MM.1S (cell line): ENCODE measurements around the gene HOXB3.

ENCODE experiments used
- EZH2 ChIP-seq: fragments of 300-600 bp; sonication (generic); optimal IDR thresholded peaks from 2 replicates; pipeline ENCODE3; 2017; ENCODE audit warnings: low read depth, mild to moderate bottlenecking, antibody characterized with exemption, low read length, mixed read lengths
- EZH2phosphoT487 ChIP-seq: fragments of 300-600 bp; sonication (generic); IDR thresholded peaks from 2 replicates; pipeline ENCODE4 v1.6.1; 2018; ENCODE audit warnings: antibody characterized with exemption, low read length
- TF ChIP-seq, protein P1 (sequence below): fragments of 300-600 bp; sonication (generic); IDR thresholded peaks from 2 replicates; pipeline ENCODE4 v1.5.1; 2016; ENCODE audit warnings: antibody characterized with exemption, low read length, mixed read lengths

DNA sequence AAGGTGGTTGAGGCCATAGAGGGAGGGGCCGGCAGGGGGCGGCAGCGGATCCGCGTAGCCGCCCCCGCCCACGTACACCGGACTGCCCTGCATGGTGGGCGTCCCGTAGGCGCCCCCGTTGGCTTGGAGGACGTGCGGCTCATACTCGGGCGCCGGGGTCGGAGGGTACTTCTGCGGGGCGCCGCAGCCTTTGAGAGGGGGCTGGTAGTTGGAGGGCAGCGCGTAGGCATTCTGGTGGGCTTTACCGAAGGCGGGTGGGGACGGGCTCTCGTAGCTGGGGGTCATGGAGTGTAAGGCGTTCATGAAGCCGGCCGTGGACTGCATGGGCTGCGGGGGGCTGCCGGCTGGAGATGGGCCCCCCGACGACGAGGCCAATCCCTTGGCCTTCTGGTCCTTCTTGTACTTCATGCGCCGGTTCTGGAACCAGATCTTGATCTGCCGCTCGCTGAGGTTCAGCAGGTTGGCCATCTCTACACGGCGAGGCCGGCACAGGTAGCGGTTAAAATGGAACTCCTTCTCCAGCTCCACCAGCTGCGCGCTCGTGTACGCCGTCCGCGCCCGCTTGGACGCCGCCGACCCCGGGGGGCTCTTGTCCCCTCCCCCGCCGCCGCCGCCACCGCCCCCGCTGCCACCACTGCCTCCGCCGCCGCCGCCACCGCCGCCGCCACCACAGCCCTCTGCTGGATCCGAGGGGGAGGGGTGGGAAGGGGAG is 39.4 kb downstream of the HOXB3 start:
- TF ChIP-seq, protein P1, sequence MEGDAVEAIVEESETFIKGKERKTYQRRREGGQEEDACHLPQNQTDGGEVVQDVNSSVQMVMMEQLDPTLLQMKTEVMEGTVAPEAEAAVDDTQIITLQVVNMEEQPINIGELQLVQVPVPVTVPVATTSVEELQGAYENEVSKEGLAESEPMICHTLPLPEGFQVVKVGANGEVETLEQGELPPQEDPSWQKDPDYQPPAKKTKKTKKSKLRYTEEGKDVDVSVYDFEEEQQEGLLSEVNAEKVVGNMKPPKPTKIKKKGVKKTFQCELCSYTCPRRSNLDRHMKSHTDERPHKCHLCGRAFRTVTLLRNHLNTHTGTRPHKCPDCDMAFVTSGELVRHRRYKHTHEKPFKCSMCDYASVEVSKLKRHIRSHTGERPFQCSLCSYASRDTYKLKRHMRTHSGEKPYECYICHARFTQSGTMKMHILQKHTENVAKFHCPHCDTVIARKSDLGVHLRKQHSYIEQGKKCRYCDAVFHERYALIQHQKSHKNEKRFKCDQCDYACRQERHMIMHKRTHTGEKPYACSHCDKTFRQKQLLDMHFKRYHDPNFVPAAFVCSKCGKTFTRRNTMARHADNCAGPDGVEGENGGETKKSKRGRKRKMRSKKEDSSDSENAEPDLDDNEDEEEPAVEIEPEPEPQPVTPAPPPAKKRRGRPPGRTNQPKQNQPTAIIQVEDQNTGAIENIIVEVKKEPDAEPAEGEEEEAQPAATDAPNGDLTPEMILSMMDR, result no peak
- TF ChIP-seq EZH2 (no peak), EZH2phosphoT487 (no peak)
